ENCODE measurements around the gene NFS1.

GRCh38 chr20:35697696-35698297 lies 1.4 kb downstream of the NFS1 start:
- TF ChIP-seq CTCF (IDR thresholded peaks at IDR 0.05; ENCODE audit: insufficient read depth, low read length, poor library complexity, severe bottlenecking) = no peak
- TF ChIP-seq EZH2phosphoT487 (conservative IDR thresholded peaks at IDR 0.05; ENCODE audit: low read length) = no peak
